GM23248 (cell line): Measurements from ENCODE around the gene XRN2.

Experiments
- EZH2 ChIP-seq: fragments of 200-600 bp; sonication (generic); IDR thresholded peaks from 2 replicates; pipeline ENCODE4 v1.6.1; 2018; ENCODE audit warnings: antibody characterized with exemption, mild to moderate bottlenecking; ENCODE audit not compliant: insufficient read depth, poor library complexity, severe bottlenecking
- EZH2phosphoT487 ChIP-seq: fragments of 200-600 bp; sonication (generic); IDR thresholded peaks from 2 replicates; pipeline ENCODE4 v1.6.1; 2018; ENCODE audit warnings: antibody characterized with exemption, moderate library complexity, mild to moderate bottlenecking, low read depth; ENCODE audit not compliant: insufficient read depth

- TF ChIP-seq EZH2phosphoT487: no peak
- no peak for TF ChIP-seq EZH2
These were observed 6.7 kb downstream of the XRN2 start for GRCh38 chr20:21309678-21310467.
